GOT3 (cell line): ENCODE data around the gene SUN1.
"Not testable (repeated sequence)": the region's sequence is repeated elsewhere in the genome, so short reads cannot be mapped to it uniquely, and the experiment has no call there.

Source experiments
- DNase-seq: peaks from one replicate; lab custom pipeline; 2025; ENCODE audit warnings: mixed read lengths; lab: John Stamatoyannopoulos, UW

SUN1 gene

GRCh38 chr7:920351-921070 lies 88.2 kb downstream of the SUN1 start:
- no peak for DNase-seq

- DNase-seq: no peak
Measured at GRCh38 chr7:921071-921461, 88.8 kb downstream of the SUN1 start.

- no peak for DNase-seq
Measured at GRCh38 chr7:921581-922333, 89.5 kb downstream of the SUN1 start.

- no peak for DNase-seq
Measured at GRCh38 chr7:922334-923107, 90.2 kb downstream of the SUN1 start.

- no peak for DNase-seq
Measured at GRCh38 chr7:923108-924041, 91.1 kb downstream of the SUN1 start.

- DNase-seq: not testable (repeated sequence)
Measured at GRCh38 chr7:924042-924441, 91.8 kb downstream of the SUN1 start.
